Measurements from ENCODE around the gene SLC25A6. TPM values are rescaled to one million over a fixed set of nuclear protein-coding genes. Genes with fewer than 3 reads are reported as not detected.

The SLC25A6 gene
- total RNA-seq, 1 experiment from 2014 or later, result 553 TPM

GRCh38 chrX:1424147-1424851, 32.4 kb upstream of the SLC25A6 start:
- 100% methylated on average over 2 of the region's 9 CpGs for WGBS (ENCODE audit: extremely low coverage, insufficient read length, low lambda C conversion rate)
- H3K27ac ChIP-seq (ENCODE audit: insufficient read length, low read depth, low read length), result no peak overlapping the region
- peak overlapping the region; percentile 24 for H4K8ac ChIP-seq (replicated peaks; ENCODE audit: insufficient read length, low read depth, low read length)
- H3K9ac ChIP-seq (ENCODE audit: extremely low read depth, insufficient read length, low read length), result no peak overlapping the region
- H3K23me2 ChIP-seq (ENCODE audit: insufficient read length, low read depth, low read length, poor library complexity, severe bottlenecking), result no peaks in the 10 kb centered on the region
- Mint-ChIP-seq H3K27ac (no peak overlapping the region), H3K36me3 (ENCODE audit: insufficient read depth in 1 of 3, low read depth in 3 of 3) (peaks cover 78 to 83% (median 83%) of the 10 kb centered on the region in 3 experiments), H3K4me1 (peaks cover 9 to 12% of the 10 kb centered on the region in 2 experiments), H3K9me3 (peaks cover 33 to 37% of the 10 kb centered on the region in 2 experiments), H3K4me3 (no peak overlapping the region), H3K27me3 (ENCODE audit: low read depth) (peaks cover 5% of the 10 kb centered on the region)
- H3K14ac ChIP-seq (ENCODE audit: insufficient read depth, low read length), result no peak overlapping the region
- no peak overlapping the region for H3K4me2 ChIP-seq (ENCODE audit: insufficient read depth, insufficient read length, low read length)
- H4K5ac ChIP-seq (ENCODE audit: insufficient read length, low read depth, low read length), result no peak overlapping the region
- no peak overlapping the region for H4K91ac ChIP-seq (ENCODE audit: insufficient read length, low read depth, low read length)
- H3K4ac ChIP-seq (ENCODE audit: low read depth, low read length), result no peak overlapping the region
- no peak overlapping the region for H2BK20ac ChIP-seq (ENCODE audit: low read depth, low read length, poor library complexity, severe bottlenecking)
- TF ChIP-seq, protein P1, sequence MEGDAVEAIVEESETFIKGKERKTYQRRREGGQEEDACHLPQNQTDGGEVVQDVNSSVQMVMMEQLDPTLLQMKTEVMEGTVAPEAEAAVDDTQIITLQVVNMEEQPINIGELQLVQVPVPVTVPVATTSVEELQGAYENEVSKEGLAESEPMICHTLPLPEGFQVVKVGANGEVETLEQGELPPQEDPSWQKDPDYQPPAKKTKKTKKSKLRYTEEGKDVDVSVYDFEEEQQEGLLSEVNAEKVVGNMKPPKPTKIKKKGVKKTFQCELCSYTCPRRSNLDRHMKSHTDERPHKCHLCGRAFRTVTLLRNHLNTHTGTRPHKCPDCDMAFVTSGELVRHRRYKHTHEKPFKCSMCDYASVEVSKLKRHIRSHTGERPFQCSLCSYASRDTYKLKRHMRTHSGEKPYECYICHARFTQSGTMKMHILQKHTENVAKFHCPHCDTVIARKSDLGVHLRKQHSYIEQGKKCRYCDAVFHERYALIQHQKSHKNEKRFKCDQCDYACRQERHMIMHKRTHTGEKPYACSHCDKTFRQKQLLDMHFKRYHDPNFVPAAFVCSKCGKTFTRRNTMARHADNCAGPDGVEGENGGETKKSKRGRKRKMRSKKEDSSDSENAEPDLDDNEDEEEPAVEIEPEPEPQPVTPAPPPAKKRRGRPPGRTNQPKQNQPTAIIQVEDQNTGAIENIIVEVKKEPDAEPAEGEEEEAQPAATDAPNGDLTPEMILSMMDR (conservative IDR thresholded peaks at IDR 0.05), result no peak
- H3K27me3 ChIP-seq (ENCODE audit: insufficient read depth, low read length), result no peaks in the 10 kb centered on the region
- H4K20me1 ChIP-seq (ENCODE audit: control insufficient read depth, insufficient read depth, insufficient read length), result no peaks in the 10 kb centered on the region
- H2BK12ac ChIP-seq (ENCODE audit: insufficient read length, low read depth, low read length), result no peak overlapping the region
- no peaks in the 10 kb centered on the region for H3K79me2 ChIP-seq (ENCODE audit: insufficient read depth, low read length)
- H2BK120ac ChIP-seq (ENCODE audit: low read depth, low read length, poor library complexity, severe bottlenecking), result no peak overlapping the region
- no peak overlapping the region for H2BK5ac ChIP-seq (ENCODE audit: insufficient read length, low read length)
- H2AFZ ChIP-seq (ENCODE audit: low read length), result no peak overlapping the region
- no peak overlapping the region for H2BK15ac ChIP-seq (ENCODE audit: low read depth, low read length)
- no peak for DNase-seq
- H3K79me1 ChIP-seq (ENCODE audit: insufficient read depth, low read depth, low read length, poor library complexity, severe bottlenecking), result no peaks in the 10 kb centered on the region
- H3K23ac ChIP-seq (ENCODE audit: insufficient read length, low read depth, low read length), result no peak overlapping the region
- no peak overlapping the region for H3T11ph ChIP-seq (ENCODE audit: low read length)
- H3K56ac ChIP-seq (ENCODE audit: insufficient read length, low read depth, low read length), result no peak overlapping the region
- no peak overlapping the region for H3K18ac ChIP-seq (ENCODE audit: insufficient read length, low read depth, low read length)
- peaks cover 26% of the 10 kb centered on the region for H3K9me3 ChIP-seq (ENCODE audit: control insufficient read depth, low read depth, low read length)
- no peaks in the 10 kb centered on the region for H3K4me1 ChIP-seq (ENCODE audit: insufficient read depth, low read length)
- no peak overlapping the region for H2AK5ac ChIP-seq (ENCODE audit: insufficient read length, low read length)

Data from H9 (cell line).